ENCODE data around the gene YTHDF1.

- no peak for TF ChIP-seq GATA2 (IDR thresholded peaks at IDR 0.05; ENCODE audit: low read depth, low read length)
- TF ChIP-seq GATA3 (IDR thresholded peaks at IDR 0.05; ENCODE audit: low read depth, low read length) = no peak
Observed at GRCh38 chr20:63202021-63202420, 13.9 kb downstream of the YTHDF1 start.
